ENCODE measurements around the gene ENOX1.
"Not testable (repeated sequence)": the region's sequence is repeated elsewhere in the genome, so short reads cannot be mapped to it uniquely, and the experiment has no call there.

The ENOX1 gene

GRCh38 chr13:43441899-43442499 lies 344.8 kb downstream of the ENOX1 start:
- DNase-seq (ENCODE audit: low read depth in 2 of 3, low spot score in 2 of 3): no peak

DNA sequence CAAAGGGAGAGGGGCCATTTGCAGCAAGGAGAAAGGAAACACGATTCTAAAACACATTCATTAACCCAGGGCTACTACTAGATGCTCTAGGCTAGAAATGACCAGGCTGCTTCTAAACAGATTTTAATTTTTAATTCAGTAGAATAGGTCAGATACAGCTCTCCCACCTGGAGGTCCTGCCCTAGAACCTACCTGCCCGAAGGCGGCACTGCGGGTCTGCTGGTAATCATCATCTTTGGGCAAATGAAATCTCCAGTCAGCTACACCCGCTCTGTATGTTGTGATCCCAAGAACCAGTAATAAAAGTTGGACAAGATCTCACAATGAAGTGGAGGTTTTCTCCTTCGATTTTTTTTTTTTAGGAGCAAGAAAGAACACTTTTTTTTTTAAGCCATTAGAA lies 345.3 kb downstream of the ENOX1 start:
- DNase-seq (ENCODE audit: low read depth in 2 of 3, low spot score in 2 of 3): no peak

DNA sequence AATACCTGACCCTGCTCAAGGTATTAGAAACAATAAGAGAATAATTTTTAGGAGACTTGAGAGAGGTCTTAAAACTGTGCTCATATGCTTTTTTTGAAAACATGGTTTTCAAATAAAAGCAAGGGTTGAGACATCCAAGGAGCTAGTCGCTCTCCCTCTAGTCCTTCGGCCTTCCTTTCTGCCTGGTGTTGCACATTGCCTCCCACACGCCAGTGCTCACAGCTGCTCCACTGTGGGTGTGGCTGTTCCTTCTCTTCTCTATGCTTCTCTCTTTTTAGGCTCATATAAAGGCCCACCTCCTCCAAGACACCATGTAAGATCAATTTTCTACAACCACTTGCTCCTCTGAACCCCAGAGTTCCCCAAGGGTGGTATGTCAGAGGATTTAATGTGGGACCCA lies 352.6 kb downstream of the ENOX1 start:
- DNase-seq (ENCODE audit: low read depth in 2 of 3, low spot score in 2 of 3): no peak

- no peak for DNase-seq (ENCODE audit: low read depth in 2 of 3, low spot score in 2 of 3)
These were observed 353.1 kb downstream of the ENOX1 start for GRCh38 chr13:43433691-43434141.

DNA sequence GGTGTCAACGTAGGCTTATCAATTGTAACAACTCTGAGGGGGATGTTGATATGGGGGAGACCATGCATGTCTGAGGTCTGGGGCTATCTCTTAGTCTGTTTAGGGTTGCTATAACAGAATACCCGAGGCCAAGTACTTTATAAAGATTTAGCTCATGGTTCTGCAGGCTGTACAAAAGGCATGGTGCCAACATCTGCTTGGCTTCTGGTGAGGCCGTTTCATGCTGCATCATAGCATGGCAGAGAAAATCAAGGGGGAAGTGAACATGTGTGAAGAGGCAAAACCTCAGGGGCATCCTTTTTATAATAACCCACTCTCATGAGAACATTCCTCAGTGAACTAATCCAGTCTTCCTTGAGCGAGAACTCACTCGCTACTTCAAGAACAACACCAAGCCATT lies 353.8 kb downstream of the ENOX1 start:
- no peak for DNase-seq (ENCODE audit: low read depth in 2 of 3, low spot score in 2 of 3)

DNA sequence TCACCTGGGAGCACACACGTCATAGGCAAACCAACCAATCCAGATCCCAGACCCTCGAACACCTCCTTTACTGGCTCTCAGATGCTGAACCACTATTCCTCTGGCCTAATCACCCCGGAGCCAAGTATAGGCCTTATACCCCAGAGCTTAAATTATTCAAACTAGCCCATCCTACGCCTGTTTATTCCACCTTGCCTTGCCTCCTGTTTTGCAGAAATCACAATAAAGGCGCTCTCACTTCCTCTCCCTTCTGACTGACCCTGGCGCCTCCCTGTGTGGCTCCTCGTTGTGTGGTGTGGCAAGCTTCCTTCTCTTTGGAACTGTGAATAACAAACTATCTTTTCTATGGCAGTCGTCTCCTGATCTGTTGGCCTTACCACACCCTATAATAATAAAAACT lies 354.9 kb downstream of the ENOX1 start:
- DNase-seq (ENCODE audit: low read depth in 2 of 3, low spot score in 2 of 3): no peak

DNA sequence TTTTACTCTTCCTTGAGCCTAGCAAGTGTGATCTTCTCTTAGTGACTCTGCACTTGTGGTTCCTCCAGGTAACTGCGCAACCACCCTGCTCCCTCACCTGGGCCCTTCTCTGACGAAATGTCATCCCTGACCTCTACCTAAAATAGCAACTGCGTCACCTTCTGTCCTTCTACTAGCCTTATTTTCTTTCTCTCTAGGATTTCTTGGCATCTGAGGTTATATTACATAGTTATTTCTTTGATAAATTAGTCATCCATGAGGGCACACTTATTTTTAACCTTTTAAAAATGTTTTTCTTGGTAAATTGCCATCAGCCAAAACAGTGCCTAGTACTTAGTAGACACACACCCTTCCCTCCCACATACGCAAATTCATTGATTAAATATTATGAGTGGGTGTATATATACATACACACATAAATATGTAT lies 355.5 kb downstream of the ENOX1 start:
- no peak for DNase-seq (ENCODE audit: low read depth in 2 of 3, low spot score in 2 of 3)

DNA sequence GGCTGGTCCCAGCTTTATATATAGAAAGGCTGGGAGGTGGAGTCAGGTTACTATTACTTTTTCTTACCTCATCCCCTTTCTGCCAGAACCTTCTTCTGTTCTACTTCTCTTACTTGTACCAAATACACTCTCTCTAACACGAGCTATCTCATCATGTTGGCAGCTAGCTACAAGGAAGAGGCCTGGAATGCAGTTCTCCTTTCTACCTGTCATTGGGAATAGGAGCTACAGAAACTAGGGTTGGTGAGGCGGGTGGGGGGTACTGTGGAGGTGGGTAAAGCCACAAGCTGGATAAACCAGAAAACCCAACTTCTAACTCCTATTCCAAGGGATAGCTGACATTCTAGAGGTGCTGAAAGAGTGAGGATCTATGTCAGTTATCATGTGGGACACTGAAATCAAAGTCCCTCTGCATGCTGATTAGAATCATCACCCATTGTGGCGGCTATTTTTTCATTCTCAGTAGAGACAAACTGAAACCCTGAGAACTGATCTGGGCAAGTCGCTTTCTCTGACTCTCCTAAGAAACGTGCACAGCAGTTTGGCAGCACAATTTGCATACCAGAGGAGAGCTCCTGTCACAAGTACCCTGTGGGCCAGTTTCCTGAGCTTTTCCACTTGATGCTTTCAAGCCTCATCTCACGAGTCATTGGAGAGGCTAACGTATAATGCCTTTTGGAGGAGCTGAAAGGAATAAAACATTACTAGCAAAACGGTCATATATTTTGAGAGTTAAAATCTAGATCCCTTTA lies 358.1 kb downstream of the ENOX1 start:
- DNase-seq (ENCODE audit: low read depth in 2 of 3, low spot score in 2 of 3): no peak

DNA sequence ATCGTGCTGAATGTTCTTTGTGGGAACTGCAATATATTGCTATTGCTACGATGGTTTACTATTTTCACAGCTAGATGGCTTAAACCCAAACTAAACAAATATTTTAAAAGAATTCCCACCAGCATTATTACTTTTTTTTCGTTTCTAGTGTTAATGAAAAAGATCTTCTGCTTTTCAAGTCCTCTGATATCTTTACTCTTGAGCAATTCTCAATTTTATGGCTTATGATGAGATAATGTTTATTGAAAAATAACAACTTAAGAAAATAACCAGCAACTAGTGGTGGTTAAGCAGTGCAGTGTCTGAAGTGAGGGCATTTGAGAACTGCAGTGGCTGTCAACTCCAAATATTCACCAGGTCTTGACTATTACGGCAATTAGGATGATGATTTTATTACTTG lies 360.4 kb downstream of the ENOX1 start:
- no peak for DNase-seq (ENCODE audit: low read depth in 2 of 3, low spot score in 2 of 3)

- DNase-seq (ENCODE audit: low read depth in 2 of 3, low spot score in 2 of 3): no peak
These were observed 361.5 kb downstream of the ENOX1 start for GRCh38 chr13:43425234-43425633.

DNA sequence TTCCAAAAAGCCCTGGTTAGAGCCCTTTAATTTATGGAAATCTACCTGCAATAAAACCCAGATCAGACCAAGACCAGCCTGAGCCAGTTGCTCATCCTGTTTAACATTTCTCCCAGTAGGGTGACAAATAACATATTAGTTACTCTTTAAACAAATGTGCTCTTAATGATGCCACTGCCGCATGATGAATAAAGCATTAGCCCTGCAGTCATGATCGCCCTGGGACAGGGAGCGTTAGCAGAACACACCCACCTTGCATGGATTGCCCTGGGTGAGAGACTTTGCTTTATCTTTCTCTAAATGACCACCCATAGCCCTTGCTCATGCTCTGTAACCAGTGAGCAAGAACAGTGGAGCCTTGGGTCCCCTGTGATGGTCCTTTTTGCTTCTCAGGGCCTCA lies 362.4 kb downstream of the ENOX1 start:
- no peak for DNase-seq (ENCODE audit: low read depth in 2 of 3, low spot score in 2 of 3)

GRCh38 chr13:43422116-43422515 lies 364.7 kb downstream of the ENOX1 start:
- DNase-seq (ENCODE audit: low read depth in 2 of 3, low spot score in 2 of 3): no peak

DNA sequence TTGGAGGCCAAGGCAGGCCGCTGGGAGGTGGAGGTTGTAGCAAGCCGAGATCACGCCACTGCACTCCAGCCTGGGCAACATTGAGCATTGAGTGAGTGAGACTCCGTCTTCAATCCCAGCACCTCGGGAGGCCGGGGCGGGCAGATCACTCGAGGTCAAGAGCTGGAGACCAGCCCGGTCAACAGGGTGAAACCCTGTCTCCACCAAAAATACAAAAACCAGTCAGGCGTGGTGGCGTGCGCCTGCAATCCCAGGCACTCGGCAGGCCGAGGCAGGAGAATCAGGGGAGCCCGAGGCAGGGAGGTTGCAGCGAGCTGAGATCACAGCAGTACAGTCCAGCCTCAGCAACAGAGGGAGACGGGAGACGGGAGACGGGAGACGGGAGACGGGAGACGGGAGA lies 369.9 kb downstream of the ENOX1 start:
- DNase-seq (ENCODE audit: low read depth in 2 of 3, low spot score in 2 of 3): not testable (repeated sequence)

DNA sequence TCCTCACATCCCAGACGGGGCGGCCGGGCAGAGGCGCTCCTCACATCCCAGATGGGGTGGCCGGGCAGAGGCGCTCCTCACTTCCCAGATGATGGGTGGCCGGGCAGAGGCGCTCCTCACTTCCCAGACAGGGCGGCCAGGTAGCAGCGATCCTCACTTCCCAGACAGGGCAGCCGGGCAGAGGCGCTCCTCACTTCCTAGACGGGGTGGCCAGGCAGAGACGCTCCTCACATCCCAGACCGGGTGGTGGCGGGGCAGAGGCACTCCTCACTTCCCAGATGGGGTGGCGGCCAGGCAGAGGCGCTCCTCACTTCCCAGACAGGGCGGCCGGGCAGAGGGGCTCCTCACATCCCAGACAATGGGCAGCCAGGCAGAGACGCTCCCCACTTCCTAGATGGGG lies 370.4 kb downstream of the ENOX1 start:
- not testable (repeated sequence) for DNase-seq (ENCODE audit: low read depth in 2 of 3, low spot score in 2 of 3)

- DNase-seq (ENCODE audit: low read depth in 2 of 3, low spot score in 2 of 3): not testable (repeated sequence)
These were observed 370.8 kb downstream of the ENOX1 start for GRCh38 chr13:43415903-43416391.

DNA sequence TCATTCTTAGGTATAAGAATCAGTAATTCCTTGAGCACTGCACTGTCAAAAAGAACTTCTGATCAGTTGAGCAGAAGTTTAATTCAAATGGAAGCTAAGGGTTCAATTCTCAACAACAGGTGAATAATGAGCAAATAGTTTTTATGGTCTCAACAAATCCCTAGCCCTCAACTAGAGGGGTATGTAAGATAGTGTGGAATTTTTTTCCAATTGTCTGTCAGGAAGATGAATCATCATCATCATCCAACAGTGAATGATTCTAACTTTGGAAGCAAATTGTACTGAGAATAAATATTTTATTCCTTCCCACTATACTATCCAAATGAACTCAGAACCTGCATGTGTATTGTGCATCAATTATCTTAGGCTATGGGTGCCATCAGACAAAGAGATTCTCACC lies 372.7 kb downstream of the ENOX1 start:
- no peak for DNase-seq (ENCODE audit: low read depth in 2 of 3, low spot score in 2 of 3)

- DNase-seq (ENCODE audit: low read depth in 2 of 3, low spot score in 2 of 3): no peak
These were observed 375.0 kb downstream of the ENOX1 start for GRCh38 chr13:43411741-43412140.

GRCh38 chr13:43411211-43411610 lies 375.6 kb downstream of the ENOX1 start:
- DNase-seq (ENCODE audit: low read depth in 2 of 3, low spot score in 2 of 3): no peak

DNA sequence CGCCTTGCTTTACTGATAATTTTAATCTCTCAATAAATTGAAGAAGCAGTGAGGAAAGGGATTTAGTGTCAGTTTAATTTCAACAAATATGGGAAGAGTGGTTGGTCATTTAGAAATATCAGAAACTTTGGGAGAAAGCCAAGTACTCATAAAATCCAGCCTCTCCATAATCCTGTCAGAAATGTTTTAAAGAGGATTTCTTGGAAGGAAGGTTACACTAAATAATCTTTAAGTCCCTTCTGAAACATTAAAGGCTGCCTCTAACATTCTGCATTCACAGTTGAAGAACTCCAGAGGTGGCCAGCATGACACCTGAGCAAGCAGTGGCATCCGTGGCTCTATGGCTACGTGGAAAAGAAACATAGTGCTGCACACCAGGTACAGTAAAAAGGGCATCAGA lies 378.5 kb downstream of the ENOX1 start:
- no peak for DNase-seq (ENCODE audit: low read depth in 2 of 3, low spot score in 2 of 3)

DNA sequence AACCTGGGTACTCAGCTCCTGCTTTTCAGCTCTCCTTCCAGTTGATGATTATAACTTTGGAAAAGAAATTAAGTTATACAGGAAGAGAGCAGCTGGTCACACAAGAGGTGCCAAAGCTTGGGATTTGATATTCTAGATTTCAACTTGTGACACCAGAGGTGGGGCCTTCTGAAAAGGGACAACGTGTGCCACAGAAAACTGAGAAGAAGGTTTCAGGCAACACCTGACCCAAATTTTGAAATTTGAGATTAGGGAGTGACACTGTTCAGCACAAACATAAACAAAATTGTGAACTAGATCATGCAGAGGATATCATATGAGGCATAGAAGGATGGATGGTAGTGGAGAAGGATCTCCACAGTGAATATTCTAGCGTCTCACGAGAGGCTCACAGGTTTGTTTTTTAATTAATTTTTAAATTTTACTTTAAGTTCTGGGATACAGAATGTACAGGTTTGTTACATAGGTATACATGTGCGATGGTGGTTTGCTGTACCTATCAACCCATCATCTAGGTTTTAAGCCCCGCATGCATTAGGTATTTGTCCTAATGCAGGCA lies 379.7 kb downstream of the ENOX1 start:
- no peak for DNase-seq (ENCODE audit: low read depth in 2 of 3, low spot score in 2 of 3)

DNA sequence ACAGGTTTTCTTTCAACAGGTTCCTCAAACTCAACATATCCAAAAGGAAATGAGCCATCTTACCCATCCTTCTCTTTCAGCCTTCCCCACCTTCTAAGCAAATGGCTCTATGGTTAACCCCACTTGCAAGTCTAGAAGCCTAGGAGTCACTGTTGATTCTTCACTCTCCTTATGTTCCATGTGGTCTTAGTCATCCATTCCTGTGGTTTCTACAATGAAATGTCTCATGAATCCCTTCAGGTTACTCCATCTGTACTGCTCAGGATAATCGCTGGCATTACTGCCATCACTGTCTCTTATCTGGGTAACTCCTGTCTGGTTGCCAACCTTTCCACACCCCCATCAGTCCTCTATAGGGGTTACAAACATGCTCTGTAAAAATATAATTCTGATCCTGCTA lies 381.3 kb downstream of the ENOX1 start:
- no peak for DNase-seq (ENCODE audit: low read depth in 2 of 3, low spot score in 2 of 3)

- no peak for DNase-seq (ENCODE audit: low read depth in 2 of 3, low spot score in 2 of 3)
These were observed 384.4 kb downstream of the ENOX1 start for GRCh38 chr13:43402380-43402779.

All from activated CD8-positive, alpha-beta memory T cell treated with anti-CD3 and anti-CD28 coated beads for 48 hours (primary cell).